Measurements from ENCODE around the gene MRFAP1L1.

Gene MRFAP1L1

GRCh38 chr4:6658209-6658595 lies 51.5 kb downstream of the MRFAP1L1 start:
- Histone ChIP-seq H3K4me3 (IDR thresholded peaks at IDR 0.05; ENCODE audit: insufficient read depth, low read depth, low read length) (no peak overlapping the region), H3K9ac (no peak overlapping the region), H3K79me2 (ENCODE audit: insufficient read depth, low read depth) (no peaks in the 10 kb centered on the region), H3K36me3 (ENCODE audit: insufficient read depth) (no peaks in the 10 kb centered on the region), H3K4me2 (no peak overlapping the region), H3K4me1 (ENCODE audit: low read depth, poor library complexity, severe bottlenecking) (no peaks in the 10 kb centered on the region), H3K27ac (no peak overlapping the region), H2AFZ (ENCODE audit: low read depth) (no peak overlapping the region), H4K20me1 (ENCODE audit: insufficient read depth) (no peaks in the 10 kb centered on the region), H3K27me3 (ENCODE audit: insufficient read depth, low read depth) (no peaks in the 10 kb centered on the region)
- no peak for TF ChIP-seq CTCF (conservative IDR thresholded peaks at IDR 0.05; ENCODE audit: low read depth, low read length)
